Inflammatory macrophage treated with lipopolysaccharide for 1 hour (primary cell): ENCODE results near the gene CEP104.

Experiments
- DNase-seq, 2 donors: peaks; one replicate each; pipeline ENCODE4 v3.0.0-alpha.2; 2020 to 2022

Gene CEP104

DNA sequence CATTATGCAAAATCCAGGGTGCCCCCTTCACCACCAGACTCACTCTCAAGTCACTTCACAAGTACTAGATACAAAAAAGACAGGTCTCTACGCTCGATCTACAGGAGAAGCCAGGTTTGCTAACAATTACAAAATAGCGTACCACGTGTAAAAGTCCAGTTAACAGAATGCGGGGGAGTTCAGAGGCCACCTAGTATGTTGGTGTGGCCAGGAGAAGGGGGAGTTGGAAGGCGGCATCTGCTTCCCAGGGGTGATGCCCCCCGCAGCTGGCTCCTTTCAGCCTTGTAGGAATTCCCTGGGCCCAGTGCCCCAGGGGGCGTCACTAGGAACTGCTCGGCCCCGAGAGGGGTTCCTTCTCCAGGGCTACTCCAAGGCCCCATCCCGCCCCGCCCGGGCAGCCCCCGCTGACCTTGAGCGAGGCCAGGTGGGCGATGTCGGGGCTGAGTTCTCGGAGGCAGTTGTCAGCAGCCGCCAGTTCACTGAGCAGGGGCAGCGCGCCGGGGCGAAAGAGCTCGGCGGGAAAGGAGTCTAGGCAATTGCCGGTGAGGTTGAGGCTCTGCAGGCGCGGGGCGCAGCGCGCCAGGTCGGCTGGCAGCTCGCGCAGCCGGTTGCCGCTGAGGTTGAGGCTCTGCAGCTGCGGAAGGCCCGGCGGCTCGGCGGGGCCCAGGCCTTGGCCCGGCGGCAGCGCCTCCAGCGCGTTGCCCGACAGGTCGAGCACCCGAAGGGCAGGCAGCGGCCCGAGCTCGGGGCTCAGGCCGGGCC is 61.4 kb downstream of the CEP104 start:
- DNase-seq: no peak

DNA sequence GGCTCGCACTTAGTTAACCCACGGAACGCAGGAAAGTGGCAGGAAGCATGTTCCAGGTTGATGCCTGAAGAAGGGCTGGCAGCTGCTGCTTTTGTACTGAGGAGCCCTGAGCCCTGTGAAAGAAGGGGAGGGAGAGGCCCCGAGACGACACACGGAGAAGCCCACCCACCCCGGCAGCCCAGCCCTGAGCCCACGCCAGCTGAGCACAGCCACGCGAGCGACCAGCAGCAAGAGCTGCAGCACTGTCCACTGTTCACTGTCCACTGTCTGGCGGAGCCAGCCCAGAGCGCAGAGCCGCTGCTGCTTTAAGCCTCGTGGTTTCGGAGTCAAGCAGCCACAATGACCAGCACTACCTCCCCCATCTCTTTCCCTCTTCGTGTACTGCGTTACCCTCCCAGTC is 66.1 kb downstream of the CEP104 start:
- DNase-seq: no peak

DNA sequence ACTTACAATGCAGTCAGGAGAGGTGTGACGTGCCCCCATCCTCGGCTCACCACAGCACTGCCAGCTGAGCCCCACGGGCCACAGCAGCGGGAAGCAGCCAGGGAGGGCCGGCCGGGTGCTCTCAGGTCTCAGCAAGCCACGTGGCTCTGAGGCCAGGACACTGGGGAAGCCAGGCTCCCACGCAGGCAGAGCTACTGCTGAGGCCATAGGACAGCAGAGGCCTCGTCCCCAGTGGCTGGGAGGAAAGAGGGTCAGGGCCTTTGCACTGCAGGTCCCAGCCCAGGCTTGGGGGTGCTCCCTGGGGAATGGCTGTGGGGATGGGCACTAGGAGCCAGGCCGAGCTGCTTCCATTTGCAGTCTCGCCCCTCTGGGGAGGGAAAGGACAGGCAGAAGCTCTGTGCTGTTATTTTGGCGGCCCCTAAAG is 66.5 kb downstream of the CEP104 start:
- no peak for DNase-seq

DNA sequence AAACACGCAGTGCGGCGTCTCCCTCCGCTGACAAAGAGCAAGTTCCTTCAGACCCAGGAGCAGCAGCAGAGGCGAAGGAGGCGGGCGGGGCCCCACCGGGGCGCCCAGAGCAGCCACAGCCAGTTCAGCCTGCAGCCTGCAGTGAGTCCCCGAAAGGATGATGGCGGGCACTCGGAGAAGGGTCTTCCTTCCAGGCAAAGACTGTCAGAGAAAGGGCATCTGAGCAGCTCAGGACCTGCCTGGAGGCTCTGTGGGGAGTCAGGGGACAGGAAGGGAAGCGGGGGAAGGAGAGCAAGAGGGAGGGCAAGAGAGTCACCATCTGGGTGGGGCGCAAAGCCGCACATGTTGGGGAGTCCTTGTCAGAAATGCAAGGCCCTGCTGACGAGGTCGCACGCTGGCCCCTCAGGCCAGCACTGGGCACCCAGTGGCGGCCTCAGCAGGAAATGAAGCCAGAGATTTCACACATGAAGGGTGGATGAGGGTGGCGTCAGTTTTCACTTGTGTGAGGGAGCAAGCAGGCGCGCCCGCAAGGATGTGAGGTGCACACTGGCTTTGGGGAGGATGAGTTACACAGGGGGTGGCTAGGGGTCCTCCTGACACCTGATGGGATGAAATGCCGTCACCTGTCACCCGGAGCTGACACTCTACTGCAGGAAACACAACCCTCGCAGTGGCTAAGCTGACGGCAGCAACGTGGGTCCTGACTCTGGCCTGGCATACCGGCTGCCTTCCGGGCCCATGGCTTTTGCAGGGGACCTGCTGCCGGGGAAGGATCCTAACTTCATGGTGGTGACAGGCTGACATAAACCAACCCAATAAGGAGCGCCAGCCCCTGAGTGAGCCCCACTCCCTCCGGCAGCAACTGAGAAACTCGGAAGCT is 67.3 kb downstream of the CEP104 start:
- no peak for DNase-seq

DNA sequence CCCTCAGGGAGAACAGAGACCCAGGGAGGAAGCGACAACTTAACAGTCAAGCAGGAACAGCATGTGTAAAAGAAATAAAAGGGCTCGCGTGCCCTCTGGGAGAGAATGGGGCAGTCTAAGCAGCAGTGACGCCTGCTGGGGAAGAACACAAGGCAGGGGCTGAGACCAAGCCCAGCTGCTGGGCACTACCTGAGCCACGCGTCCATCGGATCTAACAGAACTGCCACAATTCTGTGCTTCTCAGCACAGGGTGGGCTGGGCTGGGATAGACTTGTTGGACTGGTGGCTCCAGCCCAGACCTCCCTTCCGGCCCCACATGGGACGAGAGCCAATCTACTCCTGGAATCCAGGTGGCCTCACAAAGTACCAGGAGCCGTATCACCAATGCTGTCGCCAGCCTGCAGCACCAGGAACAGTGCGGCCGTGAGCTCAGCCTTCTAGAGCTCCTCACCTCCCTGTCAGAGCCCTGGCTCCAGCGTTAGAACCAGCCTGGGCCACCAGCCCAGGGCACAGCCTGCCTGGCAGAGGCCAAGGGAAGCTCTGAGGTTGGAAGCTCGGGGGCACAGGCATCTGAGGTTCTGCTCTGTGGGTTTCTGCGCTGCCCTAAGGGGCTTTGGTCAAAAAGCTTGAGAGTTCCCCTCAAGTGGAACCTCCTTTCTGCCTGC is 68.1 kb downstream of the CEP104 start:
- DNase-seq: no peak

DNA sequence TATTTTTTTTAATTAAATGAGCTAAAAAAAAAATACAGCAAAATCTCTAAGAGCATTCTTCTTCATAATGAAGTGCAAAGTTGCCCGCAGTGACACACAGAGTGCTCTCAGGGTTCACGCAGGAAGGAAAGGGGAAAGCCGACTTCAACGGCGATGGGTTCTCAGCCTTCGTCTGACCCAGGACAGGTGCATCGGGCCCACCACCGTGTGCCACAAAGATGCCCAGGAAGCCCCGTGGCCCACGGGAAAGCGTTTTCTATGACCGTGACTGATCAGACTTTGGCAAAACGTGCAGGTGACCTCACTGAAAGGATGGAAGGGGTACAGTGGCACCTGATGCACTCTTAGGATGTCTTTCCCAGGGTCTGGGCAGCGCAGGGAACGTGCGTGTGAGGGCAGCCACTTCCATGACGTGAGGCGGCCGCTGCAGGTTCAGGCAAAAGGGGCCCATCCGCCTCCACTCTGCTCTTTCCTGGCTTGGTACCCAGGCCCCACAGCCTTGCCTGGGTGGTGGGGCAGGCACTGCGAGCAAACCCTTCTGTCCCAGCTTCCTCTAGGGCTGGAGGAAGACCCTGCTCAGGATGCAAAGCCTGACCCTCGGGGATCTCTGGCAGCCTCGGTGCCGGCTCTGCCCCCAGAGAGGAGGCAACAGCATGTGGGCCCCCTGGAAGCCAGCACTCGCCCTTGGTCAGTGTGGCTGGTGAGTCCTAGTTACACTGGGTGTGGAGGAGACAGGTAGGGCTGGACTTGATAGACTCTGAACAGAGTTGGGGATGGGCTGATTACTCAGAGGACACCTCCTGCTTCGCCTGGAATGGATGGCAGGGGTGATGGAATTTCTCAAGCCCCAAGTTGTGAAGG is 69.0 kb downstream of the CEP104 start:
- DNase-seq: no peak

DNA sequence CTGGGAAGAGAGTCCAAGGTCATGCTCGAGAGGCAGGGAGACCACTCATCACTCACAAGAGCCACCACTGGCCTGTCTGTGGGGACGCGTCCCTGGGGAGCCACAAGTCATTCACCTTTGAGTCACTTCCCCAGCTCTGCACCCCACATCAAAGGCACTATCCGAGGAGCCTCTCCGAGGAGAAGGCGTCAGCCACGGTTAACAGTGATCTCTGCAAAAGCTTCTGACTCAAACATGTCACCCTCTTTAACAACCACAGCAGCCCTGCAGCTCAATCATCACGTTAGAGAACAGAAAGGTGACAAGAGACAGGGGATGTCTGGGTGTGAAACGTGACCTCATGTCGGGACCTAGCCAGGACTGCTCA is 69.7 kb downstream of the CEP104 start:
- DNase-seq: no peak

DNA sequence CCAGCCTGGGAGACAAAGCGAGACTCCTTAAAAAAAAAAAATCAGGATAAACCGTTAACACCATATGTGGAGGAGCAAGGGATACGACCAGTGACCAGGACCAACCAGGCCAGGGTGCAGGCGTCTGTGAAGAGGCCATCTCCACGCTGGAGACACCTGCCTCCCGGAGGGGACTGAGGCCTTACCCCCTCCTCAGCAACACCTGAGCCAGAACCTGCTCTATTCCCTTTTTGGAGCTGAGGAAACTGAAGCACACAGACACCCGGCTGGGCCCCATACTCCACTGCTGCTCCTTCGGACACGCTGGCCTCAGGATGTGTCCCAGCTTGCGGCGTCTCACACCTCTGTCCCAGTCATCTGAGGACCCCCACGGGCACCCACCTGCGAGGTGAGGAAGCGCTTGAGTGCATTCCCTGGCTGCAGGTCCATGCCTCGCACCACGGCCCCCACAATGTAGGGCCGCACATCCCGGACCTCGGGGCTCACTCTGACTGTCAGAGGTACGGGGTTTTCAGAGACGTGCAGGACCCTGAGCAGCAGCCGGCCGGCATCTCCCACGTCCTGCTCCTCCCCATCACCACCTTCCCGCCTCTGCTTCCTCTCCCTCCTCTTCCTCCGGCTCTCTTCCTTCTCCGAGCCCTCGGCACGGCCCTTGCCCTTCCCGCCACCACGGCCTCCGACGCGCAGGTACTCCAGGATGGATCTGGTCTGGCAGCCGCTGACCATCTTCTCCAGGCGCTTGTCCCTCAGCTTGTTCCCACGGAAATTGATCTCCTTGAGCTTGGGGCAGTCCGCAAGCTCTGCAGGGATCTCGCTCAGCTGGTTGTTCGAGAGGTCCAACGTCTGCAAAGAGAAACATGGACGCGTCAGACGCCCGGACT is 70.3 kb downstream of the CEP104 start:
- no peak for DNase-seq

DNA sequence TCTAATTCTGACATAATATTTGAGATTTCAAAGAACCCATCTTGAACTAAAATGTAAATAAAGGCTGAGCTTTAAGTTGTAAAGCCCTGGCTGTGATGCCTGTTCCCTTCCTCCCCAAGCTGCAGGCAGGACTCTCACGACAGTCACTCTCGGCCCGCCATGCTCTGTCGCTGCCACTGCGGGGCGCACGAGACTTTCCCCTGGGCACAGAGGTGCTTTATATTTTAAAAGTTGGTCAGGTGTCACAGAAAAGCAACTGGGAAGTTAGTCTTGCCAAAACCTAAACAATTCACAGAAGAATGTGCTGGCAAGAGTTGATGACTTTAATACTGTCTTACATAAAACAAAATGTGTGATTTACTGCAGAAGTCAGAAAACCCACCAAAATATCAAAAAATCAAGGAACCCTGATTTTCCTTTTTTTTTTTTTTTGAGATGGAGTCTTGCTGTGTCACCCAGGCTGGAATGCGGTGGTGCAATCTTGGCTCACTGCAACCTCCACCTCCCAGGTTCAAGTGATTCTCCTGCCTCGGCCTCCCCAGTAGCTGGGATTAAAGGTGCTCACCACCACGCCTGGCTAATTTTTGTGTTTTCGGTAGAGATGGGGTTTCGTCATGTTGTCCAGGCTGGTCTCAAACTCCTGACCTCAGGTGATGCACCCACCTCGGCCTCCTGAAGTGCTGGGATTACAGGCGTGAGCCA is 71.4 kb downstream of the CEP104 start:
- no peak for DNase-seq

DNA sequence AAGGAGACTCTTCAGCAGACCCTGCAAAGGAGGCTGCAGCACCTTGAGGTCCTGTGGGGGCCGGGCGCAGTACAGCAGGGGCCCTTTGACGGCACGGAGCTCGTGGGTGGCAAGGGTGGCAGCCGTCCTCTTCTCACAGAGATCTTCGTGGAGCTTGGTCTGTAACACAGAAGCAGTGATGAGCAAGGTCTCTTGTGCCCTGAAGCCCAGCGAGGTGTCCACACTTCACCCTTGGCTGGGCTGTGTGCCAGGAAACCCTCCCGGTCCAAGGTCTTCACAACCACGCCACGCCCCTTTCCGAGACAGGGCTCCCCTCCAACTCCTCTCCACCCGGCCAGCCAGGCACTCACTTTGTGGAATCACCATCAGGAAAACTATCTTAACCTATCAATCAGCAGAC is 72.0 kb downstream of the CEP104 start:
- no peak for DNase-seq

DNA sequence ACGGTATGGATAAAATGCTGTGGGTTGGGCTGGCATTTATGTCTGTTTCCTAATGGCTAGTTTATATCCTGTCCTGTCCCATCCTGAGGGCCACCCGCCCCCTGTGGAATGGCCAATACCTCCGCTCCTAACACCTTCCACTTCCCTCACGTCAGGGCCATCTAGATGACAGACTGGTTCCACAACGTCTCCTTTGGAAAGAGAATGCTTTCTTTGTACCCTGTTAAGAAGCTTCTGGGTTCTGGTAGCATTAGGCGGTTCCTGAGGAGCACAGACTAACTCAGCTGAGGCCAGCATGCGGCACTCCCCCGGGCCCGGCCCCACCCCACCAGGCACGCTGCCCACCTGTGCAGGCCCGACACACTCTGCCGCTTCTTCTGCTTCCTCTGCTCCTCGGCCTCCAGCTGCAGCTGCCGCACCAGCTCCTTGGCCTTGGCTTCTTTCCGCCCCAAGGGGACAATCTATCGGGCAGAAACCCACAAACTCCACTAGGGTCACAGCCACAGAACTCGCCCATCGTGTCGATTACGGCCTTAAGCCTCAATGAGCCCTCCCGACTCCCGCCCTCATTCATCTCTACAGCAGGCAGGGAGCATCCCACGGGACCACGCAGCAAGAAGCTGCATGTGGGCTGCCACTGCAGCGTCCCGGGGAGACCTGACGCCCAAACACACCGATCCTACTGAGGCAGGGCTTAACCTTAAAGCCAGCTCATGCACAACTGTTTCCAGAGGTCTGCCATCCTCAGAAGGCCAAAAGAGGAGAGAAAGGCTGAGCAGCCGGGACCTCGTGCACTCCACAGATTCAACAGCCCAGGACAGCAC is 73.1 kb downstream of the CEP104 start:
- no peak for DNase-seq

DNA sequence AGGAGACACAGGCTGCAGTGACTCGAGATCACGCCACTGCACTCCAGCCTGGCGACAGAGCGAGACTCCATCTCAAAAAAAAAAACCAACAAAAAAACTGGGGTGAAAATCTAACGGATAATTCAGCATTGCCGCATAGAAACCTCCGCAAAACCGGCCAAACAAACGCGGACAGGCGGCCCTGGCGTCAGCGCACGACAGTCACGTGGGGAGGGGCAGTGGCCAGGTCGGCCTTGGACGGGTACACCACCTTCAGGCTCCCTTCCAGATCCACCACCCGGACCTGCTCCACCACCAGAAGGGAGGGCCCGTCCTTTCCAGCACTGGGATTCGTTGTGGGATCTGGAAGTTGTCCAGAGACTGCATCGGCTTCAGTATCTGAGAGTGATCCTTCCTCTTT is 76.1 kb downstream of the CEP104 start:
- DNase-seq: no peak

DNA sequence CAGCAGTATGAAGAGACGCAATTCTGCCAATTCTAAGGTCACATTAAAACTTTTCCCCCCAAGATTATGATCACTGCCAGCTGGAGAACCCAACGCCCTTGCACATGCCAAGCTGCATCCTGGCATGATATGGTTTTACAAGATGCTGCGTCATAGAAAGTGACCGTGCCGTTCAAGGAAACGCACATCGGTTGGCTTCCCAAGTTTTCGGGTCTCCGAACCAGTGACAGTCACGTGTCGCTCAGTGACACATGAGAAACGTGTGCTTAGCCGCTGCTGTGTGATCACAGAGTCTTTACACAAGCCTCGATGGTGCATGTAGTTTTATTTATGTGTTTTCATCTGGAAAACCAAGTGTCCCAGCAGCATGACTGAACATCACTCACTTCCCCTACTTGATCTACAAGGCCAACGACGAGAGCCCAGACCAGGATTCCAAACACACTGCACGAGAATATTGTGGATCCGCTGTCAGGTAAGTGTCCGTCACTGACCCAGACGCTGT is 77.0 kb downstream of the CEP104 start:
- DNase-seq: no peak

DNA sequence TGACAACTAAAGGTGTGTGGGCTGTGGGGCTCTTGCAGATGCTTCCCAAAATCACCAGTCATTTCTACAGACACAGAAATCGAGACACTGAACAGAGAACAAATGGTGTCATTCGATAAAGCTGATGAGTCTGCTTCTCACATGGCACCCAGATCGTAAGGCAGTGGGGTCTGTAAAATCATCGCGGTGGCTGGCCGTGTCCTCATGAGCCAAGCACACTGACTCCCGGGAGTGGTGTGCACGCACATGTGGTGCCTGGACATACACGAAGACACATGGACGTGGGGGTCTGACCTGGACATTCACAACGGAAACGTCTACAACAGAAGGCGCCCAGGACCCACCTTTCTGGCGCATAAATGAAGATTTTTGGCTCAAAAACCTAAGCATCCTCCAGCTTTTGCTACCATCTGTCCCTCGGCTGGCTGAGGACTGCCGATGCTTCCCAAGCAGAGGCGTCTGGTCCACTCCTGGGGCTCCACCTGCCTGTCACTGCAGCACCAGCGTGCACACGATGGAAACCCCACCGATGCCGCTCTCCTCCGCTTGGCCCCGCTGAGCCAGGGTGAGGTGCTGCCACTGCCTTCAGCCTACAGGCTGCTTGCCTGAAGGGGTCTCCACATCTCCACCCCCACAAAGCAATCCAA is 77.6 kb downstream of the CEP104 start:
- no peak for DNase-seq

DNA sequence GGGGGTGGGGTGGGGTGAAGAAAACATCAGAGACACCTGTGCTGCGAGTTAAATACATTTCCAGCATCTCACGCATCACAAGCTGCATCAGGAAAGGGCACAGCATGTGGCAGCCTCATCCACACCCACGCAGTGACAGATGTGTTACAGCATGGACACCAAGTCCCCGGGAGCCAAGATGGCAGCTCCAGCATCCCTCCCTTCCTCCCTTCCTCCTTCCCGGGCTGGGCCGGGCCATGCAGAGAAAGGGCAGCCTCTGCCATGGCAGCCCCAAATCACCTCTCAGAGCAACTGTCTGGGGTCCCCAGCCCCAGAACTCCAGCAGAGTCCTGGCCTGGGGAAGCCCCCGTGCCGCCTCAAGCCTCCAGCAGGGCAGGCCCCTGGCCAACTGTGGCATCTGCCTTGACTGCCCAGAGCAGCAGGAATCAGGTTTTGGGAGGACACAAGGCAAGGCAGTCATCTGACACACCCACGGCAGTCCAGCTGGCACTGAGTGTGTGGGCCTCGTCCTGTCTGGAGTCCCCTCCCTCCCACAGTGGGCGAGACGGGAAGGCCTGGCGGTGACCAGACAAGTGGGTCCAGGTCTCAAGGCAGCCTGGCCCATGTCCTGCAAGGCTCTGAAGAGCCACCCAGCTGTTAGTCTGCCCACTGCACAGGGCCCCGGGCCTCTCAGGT is 78.3 kb downstream of the CEP104 start:
- peak in 1 of 2 donors; percentile 70 for DNase-seq

DNA sequence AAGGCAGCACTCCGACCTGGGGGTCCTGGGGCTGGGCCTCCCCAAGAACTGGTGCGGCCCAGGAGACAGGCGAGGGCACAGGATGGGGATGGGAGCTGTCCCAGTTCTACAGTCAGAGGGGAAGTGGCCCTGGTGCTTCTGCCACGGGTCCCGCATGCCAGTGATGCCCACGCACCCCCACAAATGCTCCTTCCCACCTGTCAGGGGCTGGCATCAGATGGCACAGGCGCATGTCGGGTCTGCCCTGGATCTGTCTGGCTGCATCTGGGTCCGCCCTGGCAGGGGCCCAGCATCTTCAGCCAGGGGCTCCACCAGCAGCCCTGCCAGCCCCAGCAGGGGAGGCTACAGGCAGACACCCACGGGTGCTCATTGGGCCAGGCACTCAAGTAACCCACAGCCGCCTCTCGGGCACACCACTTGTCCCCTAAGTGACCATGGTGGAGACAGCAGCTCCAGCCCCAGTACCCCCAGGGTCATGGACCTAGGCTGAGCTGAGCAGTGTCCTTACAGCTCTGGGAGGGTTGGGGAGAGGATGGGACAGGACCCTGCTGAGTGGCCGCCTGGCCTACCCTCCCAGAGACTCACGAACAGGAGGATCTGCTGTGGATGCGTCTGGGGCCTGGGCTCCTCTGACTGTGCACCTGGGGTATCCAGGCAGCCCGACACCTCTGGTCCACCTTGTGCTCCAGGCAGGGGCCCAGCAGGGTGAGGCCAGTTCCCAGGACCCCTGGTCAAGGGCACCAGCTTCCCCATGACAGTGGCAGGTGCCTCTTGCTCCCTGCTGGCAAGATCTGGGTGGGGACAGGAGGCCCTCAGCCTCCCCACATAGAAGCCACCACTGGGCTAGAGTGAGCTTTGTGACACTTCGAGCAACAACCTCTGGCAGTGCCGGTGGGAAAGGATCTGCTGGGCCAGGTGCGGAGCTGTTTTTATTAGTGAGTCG is 79.1 kb downstream of the CEP104 start:
- DNase-seq: no peak

DNA sequence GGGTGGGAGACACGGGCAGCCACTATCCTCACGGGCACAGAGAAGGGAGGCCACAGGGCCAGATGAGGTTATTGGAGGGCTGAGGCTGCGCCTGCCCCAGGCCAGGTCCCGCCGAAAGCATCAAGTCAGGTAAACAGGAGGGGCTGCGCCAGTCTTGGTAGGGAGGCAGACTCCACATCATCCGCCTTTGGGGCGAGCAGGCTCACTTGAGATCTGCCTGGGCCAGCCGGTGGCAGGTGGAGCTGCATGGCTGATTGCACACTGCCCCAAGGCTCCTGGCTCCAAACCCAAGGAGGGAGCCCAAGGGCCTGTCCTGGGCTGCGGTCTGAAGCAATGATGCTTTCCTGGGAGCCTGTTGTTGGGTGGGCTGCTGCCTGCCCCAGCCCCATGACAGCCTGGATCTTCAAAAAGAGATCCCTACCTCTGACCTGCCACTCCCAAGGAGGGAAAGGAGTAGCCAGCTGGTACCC is 79.9 kb downstream of the CEP104 start:
- no peak for DNase-seq
